SJSA1 (cell line): ENCODE measurements around the gene QRFP. TPM values are rescaled to one million over a fixed set of nuclear protein-coding genes. Genes with fewer than 3 reads are reported as not detected.

Source experiments
- DNase-seq, 2 experiments: peaks; one replicate each; pipeline ENCODE4 v3.0.0-alpha.2; 2015 to 2020; ENCODE audit warnings: low spot score in 2 of 2, low read depth in 1 of 2
- H3K27ac ChIP-seq: fragments of 250-450 bp; sonication (Bioruptor Pico); 2 replicates; pipeline ENCODE4 v1.5.1; 2020; ENCODE audit warnings: mild to moderate bottlenecking, moderate library complexity
- H3K27me3 ChIP-seq: fragments of 250-450 bp; sonication (Bioruptor Pico); replicated peaks from 2 replicates; pipeline ENCODE4 v1.5.1; 2020; ENCODE audit warnings: mild to moderate bottlenecking, moderate library complexity
- H3K36me3 ChIP-seq: fragments of 250-450 bp; sonication (Bioruptor Pico); 2 replicates; pipeline ENCODE4 v1.5.1; 2020; ENCODE audit warnings: mild to moderate bottlenecking
- H3K4me1 ChIP-seq: fragments of 250-450 bp; sonication (Bioruptor Pico); replicated peaks from 2 replicates; pipeline ENCODE4 v1.6.1; 2021; ENCODE audit warnings: mild to moderate bottlenecking
- H3K4me3 ChIP-seq: fragments of 250-450 bp; sonication (Bioruptor Pico); 2 replicates; pipeline ENCODE4 v1.5.1; 2020; ENCODE audit warnings: mild to moderate bottlenecking
- H3K9me3 ChIP-seq: fragments of 250-450 bp; sonication (Bioruptor Pico); replicated peaks from 2 replicates; pipeline ENCODE4 v1.5.1; 2020; ENCODE audit warnings: mild to moderate bottlenecking
- total RNA-seq: library from RNA; depleted of rRNA; stranded (reverse); fragments of >200 nt; shearing (Covaris generic); gene quantifications from 2 replicates; pipeline ENCODE4 v1.2.3, GENCODE V29; 2014

The QRFP gene
- total RNA-seq, 1 experiment from 2014 or later: not detected

DNA sequence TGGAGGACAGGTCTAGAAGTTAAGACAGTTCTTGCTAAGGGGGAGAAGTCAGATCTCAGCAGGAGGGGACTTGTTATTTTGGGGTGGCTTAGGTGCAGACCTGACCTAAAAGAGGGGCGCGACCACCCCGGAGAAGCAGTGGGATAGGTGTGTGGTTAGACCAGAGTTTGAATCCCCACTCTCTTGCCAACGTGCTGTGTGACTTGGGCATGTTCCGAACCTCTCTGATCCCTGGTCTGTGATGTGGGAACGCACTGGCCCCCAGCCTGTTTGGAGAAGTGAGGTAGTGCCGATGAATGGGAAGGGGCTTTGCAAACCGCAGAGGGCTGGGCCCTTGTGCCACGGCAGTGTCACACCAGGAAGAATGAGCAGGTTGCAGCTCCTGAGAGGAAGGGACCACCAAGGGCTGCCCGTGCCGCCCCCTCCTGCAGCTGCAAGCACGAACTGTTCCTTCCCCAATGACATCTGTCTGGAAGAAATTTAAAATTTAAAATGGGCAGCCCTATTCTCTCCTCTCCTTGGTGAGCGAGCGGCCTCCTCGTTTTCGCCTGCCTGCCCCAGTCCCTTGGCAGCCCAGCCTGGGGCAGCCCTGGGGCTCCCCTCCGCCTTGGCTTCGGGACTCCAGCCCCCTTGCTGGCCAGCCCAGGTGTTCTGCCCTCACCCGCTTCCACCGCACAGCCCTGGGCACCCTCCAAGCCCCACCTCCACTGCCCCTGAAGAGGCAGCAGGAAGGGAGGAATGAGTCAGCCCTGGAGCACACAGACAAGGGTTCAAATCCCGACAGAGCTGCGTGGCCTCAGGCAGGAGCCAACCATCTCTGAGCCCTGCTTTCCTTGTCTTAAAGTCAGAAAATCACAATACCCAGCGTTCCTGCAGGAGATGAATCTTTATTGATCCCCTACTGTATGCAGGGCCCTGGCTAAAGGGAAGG lies 40.8 kb upstream of the QRFP start:
- DNase-seq: no peak
- Histone ChIP-seq H3K4me3 (no peak overlapping the region), H3K27me3 (peaks cover 46% of the 10 kb centered on the region), H3K27ac (no peak overlapping the region), H3K4me1 (peaks cover 31% of the 10 kb centered on the region), H3K36me3 (no peaks in the 10 kb centered on the region), H3K9me3 (no peaks in the 10 kb centered on the region)

DNA sequence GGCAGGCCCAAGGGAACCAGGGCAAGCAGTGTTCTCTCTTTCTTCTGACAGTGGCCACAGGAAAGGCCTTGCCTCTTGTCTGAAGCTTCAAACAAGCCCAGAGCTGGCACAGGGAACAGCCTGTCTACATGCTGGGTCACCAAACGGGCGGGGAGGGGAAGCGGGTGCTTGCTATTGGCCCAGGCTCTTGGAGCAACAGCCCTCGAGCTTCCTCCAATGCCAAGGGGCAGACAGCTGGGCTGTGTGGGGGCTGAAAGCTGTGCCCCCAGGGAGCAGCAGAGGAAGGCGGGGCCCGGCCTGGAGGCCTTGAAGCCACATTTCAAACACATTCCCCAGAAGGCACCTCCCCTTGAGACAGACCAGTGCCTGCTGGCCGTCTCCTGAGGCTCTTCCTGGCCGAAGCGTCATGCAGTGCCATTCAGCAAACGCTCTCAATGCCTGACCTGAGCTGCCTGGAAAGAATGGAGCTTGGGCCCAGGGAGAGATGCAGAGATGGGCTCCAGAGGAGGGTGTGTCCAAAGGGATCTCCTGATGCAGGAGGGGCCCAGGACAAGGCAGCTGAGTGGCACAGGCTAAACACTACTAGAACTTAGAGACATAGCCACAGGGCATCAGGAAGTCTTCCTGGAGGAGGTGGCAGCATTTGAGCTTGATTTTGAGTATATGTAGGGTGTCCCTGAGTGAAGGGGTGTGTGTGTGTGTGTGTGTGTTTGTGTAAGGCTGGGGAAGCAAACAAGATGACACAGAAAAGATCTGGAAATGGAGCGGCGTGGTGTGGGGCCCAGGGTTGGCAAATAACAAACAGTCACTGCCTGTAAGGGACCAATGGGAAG lies 39.9 kb upstream of the QRFP start:
- Histone ChIP-seq H3K27me3 (peaks cover 39% of the 10 kb centered on the region), H3K9me3 (no peaks in the 10 kb centered on the region), H3K4me3 (no peak overlapping the region), H3K27ac (no peak overlapping the region), H3K36me3 (no peaks in the 10 kb centered on the region), H3K4me1 (peaks cover 31% of the 10 kb centered on the region)
- DNase-seq: peak in 1 of 2 experiments; percentile 14

DNA sequence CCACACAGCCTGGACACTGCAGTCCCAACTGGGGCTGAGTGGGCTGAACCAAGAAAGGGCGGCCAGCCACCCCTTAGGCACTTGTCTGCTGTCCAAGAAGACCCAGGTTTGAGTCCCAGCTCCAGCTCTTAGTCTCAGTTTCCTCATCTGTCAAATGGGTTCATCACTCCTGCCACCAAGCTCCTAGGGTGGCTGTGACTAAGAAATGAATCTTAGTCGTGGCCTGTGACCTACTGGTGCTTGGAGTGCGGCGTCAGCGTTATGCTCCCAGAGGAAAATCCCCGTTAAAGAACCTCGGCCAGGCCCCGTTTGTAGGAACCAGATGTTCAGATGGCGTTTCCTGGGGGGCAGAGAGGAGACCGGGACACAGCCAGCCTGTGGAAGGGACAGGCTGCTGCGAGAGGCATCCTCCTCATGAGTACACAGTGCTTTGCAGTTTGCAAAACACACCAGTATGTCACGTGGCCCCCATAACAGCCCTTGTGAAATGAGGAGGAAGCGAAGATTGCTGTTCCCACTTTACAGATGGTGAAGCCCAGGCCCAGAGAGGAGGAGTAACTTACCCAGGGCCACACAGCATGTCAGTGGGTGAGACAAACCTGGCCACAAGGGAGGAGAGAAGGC lies 39.1 kb upstream of the QRFP start:
- H3K27me3 ChIP-seq: peaks cover 32% of the 10 kb centered on the region
- no peak for DNase-seq
- no peak overlapping the region for H3K4me3 ChIP-seq
- no peak overlapping the region for H3K27ac ChIP-seq
- no peaks in the 10 kb centered on the region for H3K36me3 ChIP-seq
- H3K9me3 ChIP-seq: no peaks in the 10 kb centered on the region
- peaks cover 31% of the 10 kb centered on the region for H3K4me1 ChIP-seq

DNA sequence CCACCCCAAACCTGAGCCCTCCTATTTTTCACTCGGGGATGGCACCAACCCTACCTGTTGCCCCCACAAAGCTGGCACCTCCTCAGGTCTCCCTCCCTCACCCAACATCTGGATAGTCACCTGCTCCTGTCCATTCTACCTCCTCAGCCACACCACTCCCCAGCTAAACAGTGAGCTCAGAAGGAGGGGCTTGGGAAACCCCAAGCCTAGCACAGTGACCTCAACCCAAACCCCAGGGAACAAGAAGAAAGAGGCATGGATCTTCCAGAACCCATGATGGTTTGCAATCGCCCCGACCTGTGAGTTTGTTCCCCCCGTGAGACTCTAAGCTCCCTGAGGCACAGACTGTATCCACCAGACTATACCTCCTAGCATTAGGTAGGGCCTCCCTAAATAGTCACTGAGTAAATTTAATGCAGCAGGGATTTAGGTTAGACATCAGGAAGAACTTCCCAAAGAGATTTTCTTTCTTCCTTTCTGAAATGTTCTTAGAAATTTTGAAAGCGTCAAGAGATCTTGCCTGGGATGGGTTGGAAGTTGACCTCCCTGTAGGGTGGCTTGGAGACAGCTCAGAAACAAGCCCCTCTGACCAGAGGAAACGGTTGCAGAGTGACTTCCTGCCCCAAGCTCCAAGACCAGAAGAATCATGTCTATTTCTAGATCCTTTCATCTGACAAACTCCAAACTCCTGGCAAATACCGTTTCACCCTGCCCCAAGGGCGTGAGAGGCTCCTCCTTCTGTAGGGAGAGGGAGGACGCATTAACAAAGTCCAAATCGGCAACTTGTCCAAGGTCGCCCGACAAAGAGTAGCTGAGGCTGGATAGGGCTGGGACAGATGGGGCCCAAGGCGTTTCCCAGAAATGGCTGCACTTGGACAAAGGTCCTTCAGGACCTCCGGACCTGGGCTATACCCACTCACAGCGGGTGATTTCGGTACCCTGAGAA lies 38.4 kb upstream of the QRFP start:
- no peak overlapping the region for H3K4me3 ChIP-seq
- no peaks in the 10 kb centered on the region for H3K36me3 ChIP-seq
- H3K9me3 ChIP-seq: no peaks in the 10 kb centered on the region
- DNase-seq: no peak
- H3K27ac ChIP-seq: no peak overlapping the region
- H3K27me3 ChIP-seq: peaks cover 24% of the 10 kb centered on the region
- H3K4me1 ChIP-seq: peaks cover 31% of the 10 kb centered on the region

DNA sequence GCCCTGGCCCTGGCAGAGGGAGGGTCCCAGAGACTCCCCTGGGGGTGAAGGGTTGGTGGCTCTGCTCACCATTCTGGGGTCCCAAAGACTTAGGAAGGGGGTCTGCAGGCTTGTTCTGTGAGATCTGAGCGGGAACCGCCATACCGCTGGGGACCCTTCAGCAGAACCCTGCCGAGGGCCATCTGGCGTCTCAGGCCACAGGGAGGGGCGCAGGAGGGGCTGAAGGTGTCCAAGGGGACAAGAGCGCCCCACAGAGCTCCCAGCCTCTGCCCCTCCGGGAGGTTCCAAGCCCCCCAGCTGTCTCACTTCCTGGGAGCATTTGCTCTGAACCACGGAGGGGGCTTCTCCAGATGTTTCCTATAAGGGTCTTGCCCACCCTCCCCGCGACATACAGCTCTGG lies 37.6 kb upstream of the QRFP start:
- H3K27ac ChIP-seq: no peak overlapping the region

DNA sequence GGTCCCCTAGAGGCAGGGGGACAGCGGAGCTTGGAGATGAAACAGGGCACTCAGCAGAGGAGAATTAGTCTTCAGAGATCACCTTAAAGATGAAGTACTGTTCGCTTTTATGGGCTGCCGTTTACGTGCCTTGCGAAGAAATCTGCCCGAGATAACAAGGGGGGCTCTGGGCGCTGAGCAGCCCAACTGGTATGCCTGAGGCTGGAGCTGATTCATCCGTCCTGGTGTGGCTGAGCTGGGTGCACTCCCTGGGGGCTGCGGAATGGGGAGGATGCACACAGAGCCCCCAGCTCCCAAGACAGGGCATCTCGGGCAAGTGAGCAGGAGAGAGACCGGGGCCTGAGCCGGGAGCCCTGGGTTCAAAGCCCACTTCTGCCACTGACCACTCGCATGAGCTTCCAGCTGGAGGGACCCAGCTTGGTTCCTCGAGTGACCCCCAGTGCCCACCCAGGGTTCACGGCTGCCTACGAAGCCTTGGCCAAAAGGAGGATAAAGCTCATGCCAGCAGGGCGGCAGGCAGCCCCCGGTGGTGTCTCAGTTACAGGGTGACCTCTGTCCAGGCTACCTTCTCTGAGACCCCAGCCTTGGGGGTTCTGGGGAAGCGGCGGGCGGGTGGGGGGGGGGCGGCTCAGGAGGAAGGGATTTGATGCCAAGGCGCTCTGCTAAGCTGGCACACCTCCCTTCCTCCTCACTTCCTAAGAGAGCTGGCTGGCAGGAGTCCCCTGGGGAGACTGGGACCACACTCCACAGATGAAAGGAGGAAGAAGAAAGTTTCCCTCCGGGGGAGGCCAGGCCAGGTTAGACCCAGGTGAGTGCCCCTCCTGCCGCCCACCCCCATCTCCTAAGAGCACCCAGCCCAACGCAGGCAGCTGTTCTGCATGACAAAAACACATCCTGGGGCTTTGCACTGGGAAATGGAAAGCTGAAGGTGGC lies 36.8 kb upstream of the QRFP start:
- no peak for DNase-seq
- no peaks in the 10 kb centered on the region for H3K9me3 ChIP-seq
- H3K4me1 ChIP-seq: peaks cover 24% of the 10 kb centered on the region
- H3K36me3 ChIP-seq: no peaks in the 10 kb centered on the region
- H3K4me3 ChIP-seq: no peak overlapping the region
- H3K27ac ChIP-seq: no peak overlapping the region
- H3K27me3 ChIP-seq: peaks cover 11% of the 10 kb centered on the region

More for the DNA sequence above, 37.6 kb upstream of the QRFP start:
- Histone ChIP-seq H3K9me3 (no peaks in the 10 kb centered on the region), H3K27me3 (peaks cover 18% of the 10 kb centered on the region), H3K4me1 (peaks cover 27% of the 10 kb centered on the region), H3K4me3 (no peak overlapping the region), H3K36me3 (no peaks in the 10 kb centered on the region)
- no peak for DNase-seq

DNA sequence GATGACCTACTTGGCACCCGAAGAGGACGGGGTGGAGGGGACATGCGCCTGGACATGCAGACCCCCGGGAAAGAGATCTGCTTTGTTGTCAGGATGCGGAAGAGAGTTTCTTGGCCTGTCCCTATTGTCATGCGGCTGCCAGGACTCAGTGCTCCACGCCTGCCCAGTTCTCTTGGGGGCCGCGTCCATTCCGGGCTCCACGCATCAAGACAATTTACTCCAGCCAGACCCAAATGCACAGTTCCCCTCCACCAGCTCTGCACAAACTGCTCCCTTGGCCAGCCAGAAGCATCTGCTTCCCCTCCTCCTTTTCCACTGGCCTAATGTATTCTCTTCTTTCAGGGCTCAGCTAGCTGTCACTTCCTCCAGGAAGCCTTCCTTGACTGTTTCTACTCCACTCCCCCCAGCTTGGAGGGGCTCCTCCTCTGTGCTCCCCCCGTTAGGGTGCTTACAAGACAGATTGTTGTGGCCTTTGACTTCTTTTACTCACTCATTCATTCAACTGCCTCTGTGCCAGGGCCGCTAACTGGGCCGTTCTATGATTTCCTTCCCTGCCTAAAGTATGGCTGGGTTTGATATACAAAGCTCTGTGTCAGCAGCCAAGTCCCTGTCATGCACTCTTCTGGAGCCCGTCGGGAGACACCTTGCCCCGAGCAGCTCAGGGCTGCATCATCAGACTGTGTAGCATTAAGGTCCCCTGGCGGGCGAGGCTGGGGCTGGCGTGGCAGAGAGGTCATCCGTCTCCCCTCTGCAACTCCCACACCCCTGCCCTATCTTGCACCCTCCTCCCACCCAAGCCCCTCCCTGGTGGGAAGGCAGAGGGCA lies 35.9 kb upstream of the QRFP start:
- Histone ChIP-seq H3K36me3 (no peaks in the 10 kb centered on the region), H3K4me1 (peaks cover 29% of the 10 kb centered on the region), H3K27me3 (peaks cover 2% of the 10 kb centered on the region), H3K4me3 (no peak overlapping the region), H3K27ac (no peak overlapping the region), H3K9me3 (no peaks in the 10 kb centered on the region)
- DNase-seq: no peak

DNA sequence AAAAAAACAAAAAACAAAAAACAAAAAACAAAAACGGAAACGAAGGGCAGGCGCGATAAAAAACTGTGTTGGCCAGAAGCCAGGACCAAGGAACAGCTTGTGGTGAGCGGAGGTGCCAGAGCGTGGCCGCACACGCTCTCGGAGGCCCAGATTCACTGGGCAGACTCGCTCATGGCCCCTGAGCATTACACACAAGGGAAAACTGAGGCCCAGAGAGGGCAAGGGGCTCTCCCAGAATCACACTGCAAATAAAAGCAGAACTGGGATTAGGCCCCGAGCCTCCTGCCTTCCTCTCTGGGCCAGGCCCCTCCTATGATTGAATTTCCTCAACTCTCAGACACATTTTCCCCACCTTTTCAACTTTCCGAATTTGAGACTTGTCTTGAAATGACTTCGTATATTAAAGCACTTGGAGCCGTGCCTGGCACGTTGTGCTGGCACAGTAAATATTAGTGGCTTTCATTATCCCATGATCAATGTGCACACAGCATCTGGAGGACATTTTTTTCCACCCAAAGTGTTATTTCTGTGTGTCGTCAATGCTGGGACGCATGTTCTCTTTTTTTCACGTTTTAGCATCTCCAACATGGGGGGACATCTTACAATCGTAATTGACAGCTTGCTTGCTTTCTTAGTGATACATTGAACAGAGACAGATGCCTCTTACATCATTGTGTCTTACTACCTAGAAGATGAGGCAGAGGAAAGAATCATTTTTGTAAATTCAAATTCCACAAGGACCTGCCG lies 35.1 kb upstream of the QRFP start:
- Histone ChIP-seq H3K9me3 (no peaks in the 10 kb centered on the region), H3K27ac (no peak overlapping the region), H3K27me3 (no peaks in the 10 kb centered on the region; the same call in 1 of the 2 replicates), H3K4me1 (peaks cover 30% of the 10 kb centered on the region), H3K36me3 (no peaks in the 10 kb centered on the region), H3K4me3 (no peak overlapping the region)
- DNase-seq: no peak

DNA sequence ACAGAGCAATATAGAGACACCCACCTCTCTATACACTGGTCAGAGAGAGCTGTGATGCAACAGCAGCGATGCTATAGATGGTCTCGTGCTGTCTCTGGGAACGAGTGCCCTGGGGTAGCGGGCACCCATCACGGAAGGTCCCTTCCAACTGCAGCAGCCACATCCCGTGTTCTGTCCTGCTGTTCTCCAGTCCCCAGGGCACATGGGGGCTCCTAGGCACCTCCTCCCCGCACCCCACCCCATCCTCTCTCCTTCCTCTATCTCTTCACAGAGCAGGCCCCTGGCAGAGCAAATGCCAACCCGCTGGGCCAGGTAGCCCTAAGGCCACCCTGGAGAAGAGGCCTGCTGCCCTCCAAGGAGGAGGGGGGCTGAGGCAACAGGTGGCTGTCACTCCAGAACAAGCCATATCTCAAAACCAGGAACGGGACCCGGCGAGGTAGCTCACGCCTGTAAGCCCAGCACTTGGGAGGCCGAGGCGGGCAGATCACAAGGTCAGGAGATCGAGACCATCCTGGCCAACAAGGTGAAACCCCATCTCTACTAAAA lies 34.3 kb upstream of the QRFP start:
- Histone ChIP-seq H3K36me3 (no peaks in the 10 kb centered on the region), H3K4me1 (peaks cover 23% of the 10 kb centered on the region), H3K9me3 (no peaks in the 10 kb centered on the region), H3K27ac (no peak overlapping the region), H3K27me3 (no peaks in the 10 kb centered on the region), H3K4me3 (no peak overlapping the region)
- DNase-seq: no peak

DNA sequence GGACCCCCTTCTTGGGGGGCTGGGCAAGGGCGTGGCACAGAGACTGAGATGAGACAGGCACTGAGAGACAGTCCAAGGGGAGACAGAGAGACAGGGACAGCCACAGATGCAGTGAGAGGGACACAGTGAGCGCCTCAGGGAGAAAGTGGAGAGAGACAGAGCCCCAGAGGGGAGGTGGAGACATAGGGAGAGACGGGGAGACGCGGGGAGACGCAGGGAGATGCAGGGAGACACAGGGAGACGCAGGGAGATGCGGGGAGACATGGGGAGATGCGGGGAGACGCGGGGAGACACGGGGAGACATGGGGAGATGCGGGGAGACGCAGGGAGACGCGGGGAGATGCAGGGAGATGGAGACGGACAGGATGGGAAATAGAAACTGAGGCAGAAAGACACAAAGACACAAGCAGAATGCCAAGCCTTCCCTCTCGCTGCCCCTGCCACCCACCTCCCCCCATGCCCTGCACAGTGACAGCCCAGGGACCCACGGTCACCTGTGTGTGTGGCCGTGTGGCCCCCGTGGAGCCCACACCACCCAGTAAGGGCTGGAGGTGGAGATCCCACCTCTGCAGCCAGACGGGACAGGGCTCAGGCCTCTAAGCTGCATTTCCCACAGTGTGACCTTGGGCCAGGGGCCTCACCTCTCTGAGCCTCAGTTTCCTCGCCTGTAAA lies 33.7 kb upstream of the QRFP start:
- H3K9me3 ChIP-seq: no peaks in the 10 kb centered on the region
- no peaks in the 10 kb centered on the region for H3K27me3 ChIP-seq
- H3K36me3 ChIP-seq: no peaks in the 10 kb centered on the region

More for the DNA sequence above, 33.7 kb upstream of the QRFP start:
- Histone ChIP-seq H3K4me3 (no peak overlapping the region), H3K4me1 (peaks cover 23% of the 10 kb centered on the region), H3K27ac (no peak overlapping the region)
- DNase-seq: no peak
